Measurements from ENCODE around the gene STAM.

GRCh38 chr10:17597386-17597785, 46.6 kb upstream of the STAM start:
- TF ChIP-seq, protein P1, sequence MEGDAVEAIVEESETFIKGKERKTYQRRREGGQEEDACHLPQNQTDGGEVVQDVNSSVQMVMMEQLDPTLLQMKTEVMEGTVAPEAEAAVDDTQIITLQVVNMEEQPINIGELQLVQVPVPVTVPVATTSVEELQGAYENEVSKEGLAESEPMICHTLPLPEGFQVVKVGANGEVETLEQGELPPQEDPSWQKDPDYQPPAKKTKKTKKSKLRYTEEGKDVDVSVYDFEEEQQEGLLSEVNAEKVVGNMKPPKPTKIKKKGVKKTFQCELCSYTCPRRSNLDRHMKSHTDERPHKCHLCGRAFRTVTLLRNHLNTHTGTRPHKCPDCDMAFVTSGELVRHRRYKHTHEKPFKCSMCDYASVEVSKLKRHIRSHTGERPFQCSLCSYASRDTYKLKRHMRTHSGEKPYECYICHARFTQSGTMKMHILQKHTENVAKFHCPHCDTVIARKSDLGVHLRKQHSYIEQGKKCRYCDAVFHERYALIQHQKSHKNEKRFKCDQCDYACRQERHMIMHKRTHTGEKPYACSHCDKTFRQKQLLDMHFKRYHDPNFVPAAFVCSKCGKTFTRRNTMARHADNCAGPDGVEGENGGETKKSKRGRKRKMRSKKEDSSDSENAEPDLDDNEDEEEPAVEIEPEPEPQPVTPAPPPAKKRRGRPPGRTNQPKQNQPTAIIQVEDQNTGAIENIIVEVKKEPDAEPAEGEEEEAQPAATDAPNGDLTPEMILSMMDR (IDR thresholded peaks at IDR 0.05; ENCODE audit: low read length) = no peak
- no peak for TF ChIP-seq EZH2 (optimal IDR thresholded peaks at IDR 0.05; ENCODE audit: low read depth, low read length)

Data from MM.1S (cell line).